NAMALWA (cell line): Measurements from ENCODE around the gene RYR2.
"Not testable (repeated sequence)": the region's sequence is repeated elsewhere in the genome, so short reads cannot be mapped to it uniquely, and the experiment has no call there.

Experiments
- DNase-seq: peaks from one replicate; pipeline ENCODE4 v3.0.0-alpha.2; 2015; ENCODE audit warnings: low spot score

Gene RYR2

GRCh38 chr1:237146241-237146640 is 104.3 kb downstream of the RYR2 start:
- no peak for DNase-seq

- no peak for DNase-seq
Observed at GRCh38 chr1:237149857-237150256, 107.9 kb downstream of the RYR2 start.

- not testable (repeated sequence) for DNase-seq
Observed at GRCh38 chr1:237151979-237152378, 110.0 kb downstream of the RYR2 start.

- no peak for DNase-seq
Observed at GRCh38 chr1:237152506-237153335, 110.7 kb downstream of the RYR2 start.

- no peak for DNase-seq
Observed at GRCh38 chr1:237154157-237154556, 112.2 kb downstream of the RYR2 start.

GRCh38 chr1:237164406-237165352 is 122.7 kb downstream of the RYR2 start:
- DNase-seq, result no peak

GRCh38 chr1:237166086-237166485 is 124.1 kb downstream of the RYR2 start:
- no peak for DNase-seq

- DNase-seq, result no peak
Observed at GRCh38 chr1:237166593-237167101, 124.7 kb downstream of the RYR2 start.

GRCh38 chr1:237170149-237170548 is 128.2 kb downstream of the RYR2 start:
- DNase-seq, result no peak

- no peak for DNase-seq
Observed at GRCh38 chr1:237171454-237172117, 129.6 kb downstream of the RYR2 start.

GRCh38 chr1:237172118-237172485 is 130.1 kb downstream of the RYR2 start:
- no peak for DNase-seq

- no peak for DNase-seq
Observed at GRCh38 chr1:237179503-237179902, 137.5 kb downstream of the RYR2 start.

- DNase-seq, result no peak
Observed at GRCh38 chr1:237180256-237180655, 138.3 kb downstream of the RYR2 start.

- no peak for DNase-seq
Observed at GRCh38 chr1:237181743-237182317, 139.8 kb downstream of the RYR2 start.

- no peak for DNase-seq
Observed at GRCh38 chr1:237183963-237184540, 142.1 kb downstream of the RYR2 start.

GRCh38 chr1:237186675-237187074 is 144.7 kb downstream of the RYR2 start:
- DNase-seq, result no peak

GRCh38 chr1:237187842-237188241 is 145.9 kb downstream of the RYR2 start:
- no peak for DNase-seq

GRCh38 chr1:237191403-237191802 is 149.4 kb downstream of the RYR2 start:
- no peak for DNase-seq

- DNase-seq, result no peak
Observed at GRCh38 chr1:237197470-237198425, 155.8 kb downstream of the RYR2 start.

GRCh38 chr1:237199026-237199425 is 157.0 kb downstream of the RYR2 start:
- no peak for DNase-seq
